DOHH2 (cell line): ENCODE results near the gene DNAJB4.

Experiments
- EZH2phosphoT487 ChIP-seq: fragments of 200-600 bp; sonication (generic); IDR thresholded peaks from 2 replicates; pipeline ENCODE4 v1.6.1; 2017; ENCODE audit warnings: borderline replicate concordance, mild to moderate bottlenecking, antibody characterized with exemption, low read length, moderate library complexity, mixed read lengths
- TF ChIP-seq, protein P1 (sequence below): fragments of 200-600 bp; sonication (generic); IDR thresholded peaks from one replicate; pipeline ENCODE4 v1.5.1; 2014; ENCODE audit warnings: antibody characterized with exemption, mild to moderate bottlenecking, low read depth, low read length; ENCODE audit not compliant: poor library complexity, severe bottlenecking

DNA sequence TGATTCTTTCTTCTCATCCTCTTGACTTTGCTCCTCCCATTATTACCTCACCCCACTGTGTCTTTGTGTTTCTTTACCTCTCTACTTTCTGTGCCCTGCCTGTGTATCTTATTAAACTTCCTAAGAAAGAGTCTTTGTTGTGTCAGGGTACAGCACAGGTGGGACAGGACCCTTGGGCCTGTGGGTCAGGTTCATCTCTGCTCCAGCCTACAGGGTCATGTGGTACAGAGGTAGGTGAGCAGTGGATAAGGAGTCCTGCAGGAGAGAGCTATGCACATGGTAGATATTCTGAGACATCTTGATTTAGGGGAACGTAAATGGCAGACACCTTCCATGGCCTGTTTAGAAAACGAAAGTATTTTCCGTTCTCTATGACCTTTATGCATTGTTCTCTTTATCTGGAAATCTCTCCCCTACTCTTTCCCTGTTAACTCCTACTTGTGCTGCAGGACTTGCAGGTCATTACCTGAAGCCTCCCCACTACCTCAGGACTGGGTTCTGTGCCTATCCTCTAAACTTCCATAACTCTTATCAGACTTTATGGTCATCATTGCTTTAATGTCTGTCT, 50.9 kb downstream of the DNAJB4 start:
- TF ChIP-seq, protein P1, sequence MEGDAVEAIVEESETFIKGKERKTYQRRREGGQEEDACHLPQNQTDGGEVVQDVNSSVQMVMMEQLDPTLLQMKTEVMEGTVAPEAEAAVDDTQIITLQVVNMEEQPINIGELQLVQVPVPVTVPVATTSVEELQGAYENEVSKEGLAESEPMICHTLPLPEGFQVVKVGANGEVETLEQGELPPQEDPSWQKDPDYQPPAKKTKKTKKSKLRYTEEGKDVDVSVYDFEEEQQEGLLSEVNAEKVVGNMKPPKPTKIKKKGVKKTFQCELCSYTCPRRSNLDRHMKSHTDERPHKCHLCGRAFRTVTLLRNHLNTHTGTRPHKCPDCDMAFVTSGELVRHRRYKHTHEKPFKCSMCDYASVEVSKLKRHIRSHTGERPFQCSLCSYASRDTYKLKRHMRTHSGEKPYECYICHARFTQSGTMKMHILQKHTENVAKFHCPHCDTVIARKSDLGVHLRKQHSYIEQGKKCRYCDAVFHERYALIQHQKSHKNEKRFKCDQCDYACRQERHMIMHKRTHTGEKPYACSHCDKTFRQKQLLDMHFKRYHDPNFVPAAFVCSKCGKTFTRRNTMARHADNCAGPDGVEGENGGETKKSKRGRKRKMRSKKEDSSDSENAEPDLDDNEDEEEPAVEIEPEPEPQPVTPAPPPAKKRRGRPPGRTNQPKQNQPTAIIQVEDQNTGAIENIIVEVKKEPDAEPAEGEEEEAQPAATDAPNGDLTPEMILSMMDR = no peak
- TF ChIP-seq EZH2phosphoT487 = no peak
